Fibroblast of the aortic adventitia (primary cell): ENCODE measurements around the gene PCDHB4. TPM values are rescaled to one million over a fixed set of nuclear protein-coding genes. Genes with fewer than 3 reads are reported as not detected.
A peak's percentile ranks its signal among the peaks of the same experiment; 100 is the strongest.
"Not testable (repeated sequence)": the region's sequence is repeated elsewhere in the genome, so short reads cannot be mapped to it uniquely, and the experiment has no call there.

Experiments
- DNase-seq: peaks from one replicate; pipeline ENCODE4 v3.0.0-alpha.2; 2010; ENCODE audit warnings: low read depth
- H3K4me3 ChIP-seq: 2 replicates; pipeline ENCODE4 v1.5.1; 2011; ENCODE audit warnings: low read depth, mild to moderate bottlenecking, control low read depth, low read length, moderate library complexity
- total RNA-seq: library from RNA; depleted of rRNA; stranded (reverse); fragments of >200 nt; gene quantifications from 2 replicates; pipeline ENCODE4 v1.2.3, GENCODE V29; 2012; ENCODE audit warnings: low replicate concordance
- TF ChIP-seq, protein P1 (sequence below): IDR thresholded peaks from 2 replicates; pipeline ENCODE4 v1.5.1; 2011; ENCODE audit warnings: mild to moderate bottlenecking, low read length, control low read depth, inconsistent platforms; ENCODE audit not compliant: insufficient read depth

PCDHB4 gene
- total RNA-seq, 1 donor, result 0.09 TPM

- DNase-seq, result peak; percentile 15
- no peak within 1 kb of the TSS for H3K4me3 ChIP-seq
- TF ChIP-seq, protein P1, sequence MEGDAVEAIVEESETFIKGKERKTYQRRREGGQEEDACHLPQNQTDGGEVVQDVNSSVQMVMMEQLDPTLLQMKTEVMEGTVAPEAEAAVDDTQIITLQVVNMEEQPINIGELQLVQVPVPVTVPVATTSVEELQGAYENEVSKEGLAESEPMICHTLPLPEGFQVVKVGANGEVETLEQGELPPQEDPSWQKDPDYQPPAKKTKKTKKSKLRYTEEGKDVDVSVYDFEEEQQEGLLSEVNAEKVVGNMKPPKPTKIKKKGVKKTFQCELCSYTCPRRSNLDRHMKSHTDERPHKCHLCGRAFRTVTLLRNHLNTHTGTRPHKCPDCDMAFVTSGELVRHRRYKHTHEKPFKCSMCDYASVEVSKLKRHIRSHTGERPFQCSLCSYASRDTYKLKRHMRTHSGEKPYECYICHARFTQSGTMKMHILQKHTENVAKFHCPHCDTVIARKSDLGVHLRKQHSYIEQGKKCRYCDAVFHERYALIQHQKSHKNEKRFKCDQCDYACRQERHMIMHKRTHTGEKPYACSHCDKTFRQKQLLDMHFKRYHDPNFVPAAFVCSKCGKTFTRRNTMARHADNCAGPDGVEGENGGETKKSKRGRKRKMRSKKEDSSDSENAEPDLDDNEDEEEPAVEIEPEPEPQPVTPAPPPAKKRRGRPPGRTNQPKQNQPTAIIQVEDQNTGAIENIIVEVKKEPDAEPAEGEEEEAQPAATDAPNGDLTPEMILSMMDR, result no peak
These were observed 21.3 kb upstream of the PCDHB4 start, which contains the start of gene PCDHB3 for GRCh38 chr5:141100243-141100805. TSS of gene PCDHB3 (plus strand) at chr5:141100473. CDS start at chr5:141100650, 177 bp downstream.

- TF ChIP-seq, protein P1, result no peak
- H3K4me3 ChIP-seq, result no peak overlapping the region
- no peak for DNase-seq
These were observed 20.6 kb upstream of the PCDHB4 start for GRCh38 chr5:141101059-141101458.

- not testable (repeated sequence) for DNase-seq, H3K4me3 ChIP-seq
These were observed 19.5 kb upstream of the PCDHB4 start for GRCh38 chr5:141102070-141102469.

DNA sequence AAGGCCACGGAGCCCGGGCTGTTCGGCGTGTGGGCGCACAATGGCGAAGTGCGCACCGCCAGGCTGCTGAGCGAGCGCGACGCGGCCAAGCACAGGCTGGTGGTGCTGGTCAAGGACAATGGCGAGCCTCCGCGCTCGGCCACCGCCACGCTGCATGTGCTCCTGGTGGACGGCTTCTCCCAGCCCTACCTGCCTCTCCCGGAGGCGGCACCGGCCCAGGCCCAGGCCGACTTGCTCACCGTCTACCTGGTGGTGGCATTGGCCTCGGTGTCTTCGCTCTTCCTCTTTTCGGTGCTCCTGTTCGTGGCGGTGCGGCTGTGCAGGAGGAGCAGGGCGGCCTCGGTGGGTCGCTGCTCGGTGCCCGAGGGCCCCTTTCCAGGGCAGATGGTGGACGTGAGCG is 19.1 kb upstream of the PCDHB4 start:
- not testable (repeated sequence) for H3K4me3 ChIP-seq, DNase-seq

DNA sequence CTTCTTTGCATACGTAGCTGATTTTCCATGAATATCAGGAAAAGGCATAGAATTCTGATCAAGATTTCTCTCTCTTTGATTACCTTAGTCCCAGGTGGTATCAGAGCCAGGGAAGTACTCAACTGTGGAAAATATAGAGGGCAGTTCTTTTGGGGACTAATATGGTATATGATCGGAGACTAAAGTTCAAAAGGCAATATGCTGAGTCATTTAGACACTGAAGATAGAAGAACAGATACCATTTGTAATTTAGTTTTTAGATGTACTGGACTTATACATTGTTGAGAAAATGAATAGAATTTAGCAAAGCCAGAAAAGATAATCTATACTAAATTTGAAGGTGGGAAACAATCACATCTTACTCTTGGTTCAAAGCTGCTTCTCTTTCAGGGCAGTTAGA is 16.3 kb upstream of the PCDHB4 start:
- no peak overlapping the region for H3K4me3 ChIP-seq
- TF ChIP-seq, protein P1, result no peak
- DNase-seq, result no peak

- TF ChIP-seq, protein P1, result no peak
- no peak overlapping the region for H3K4me3 ChIP-seq
- no peak for DNase-seq
These were observed 2.4 kb upstream of the PCDHB4 start for GRCh38 chr5:141119250-141119649.

GRCh38 chr5:141121985-141122384 is 367 bp downstream of the PCDHB4 start:
- no peak overlapping the region for H3K4me3 ChIP-seq
- no peak for DNase-seq
- TF ChIP-seq, protein P1, result no peak

- H3K4me3 ChIP-seq, DNase-seq: not testable (repeated sequence)
These were observed 1.9 kb downstream of the PCDHB4 start for GRCh38 chr5:141123396-141124135.
